ENCODE results near the gene UNKL.

The UNKL gene

DNA sequence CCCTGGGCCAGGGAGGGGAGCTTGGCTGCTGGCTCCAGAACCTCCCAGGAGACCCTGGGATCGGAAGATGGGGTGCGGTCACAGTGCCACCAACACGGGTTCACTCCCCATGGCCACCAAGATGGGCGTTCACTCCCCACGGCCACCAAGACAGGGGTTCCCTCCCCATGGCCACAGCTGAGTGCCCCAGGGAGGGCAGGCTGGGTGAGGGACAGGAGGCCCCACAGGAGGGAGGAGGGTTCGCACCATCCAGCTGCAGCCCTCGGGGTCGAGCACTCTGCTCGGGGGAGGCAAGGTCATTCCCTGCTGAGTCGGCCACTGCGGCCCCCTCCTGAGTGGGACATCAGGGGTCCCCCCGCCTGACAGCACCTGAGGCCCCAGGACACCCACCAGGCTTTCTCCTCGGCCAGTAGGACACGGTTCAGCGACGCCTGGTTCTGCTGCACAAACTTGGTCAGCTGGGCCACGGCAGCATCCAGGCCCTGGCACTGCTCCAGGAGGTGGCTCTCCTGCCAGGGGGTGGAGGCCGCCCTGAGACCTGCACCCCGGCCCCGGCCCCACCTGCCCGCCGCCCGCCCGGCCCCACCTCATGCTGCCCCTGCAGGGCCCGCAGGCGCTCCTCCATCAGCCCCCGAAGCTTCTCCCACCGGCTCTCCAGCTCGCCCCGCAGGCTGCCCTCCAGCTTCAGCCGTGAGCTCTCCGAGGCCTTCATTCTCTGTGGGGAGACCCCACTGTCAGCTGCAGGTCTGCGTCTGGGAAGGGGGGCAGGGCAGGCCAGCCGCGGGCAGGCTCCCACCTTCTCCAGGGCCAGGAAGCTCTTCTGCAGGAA is 23.9 kb upstream of the UNKL start:
- no peak for DNase-seq (ENCODE audit: low read depth)
- no peak overlapping the region for H3K4me3 ChIP-seq (ENCODE audit: low read depth, low read length)
- TF ChIP-seq MYC (IDR thresholded peaks at IDR 0.05; ENCODE audit: low read depth, low read length) = no peak
- TF ChIP-seq, protein P1, sequence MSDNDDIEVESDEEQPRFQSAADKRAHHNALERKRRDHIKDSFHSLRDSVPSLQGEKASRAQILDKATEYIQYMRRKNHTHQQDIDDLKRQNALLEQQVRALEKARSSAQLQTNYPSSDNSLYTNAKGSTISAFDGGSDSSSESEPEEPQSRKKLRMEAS (IDR thresholded peaks at IDR 0.05; ENCODE audit: low read depth, low read length) = no peak
- TF ChIP-seq, protein P2, sequence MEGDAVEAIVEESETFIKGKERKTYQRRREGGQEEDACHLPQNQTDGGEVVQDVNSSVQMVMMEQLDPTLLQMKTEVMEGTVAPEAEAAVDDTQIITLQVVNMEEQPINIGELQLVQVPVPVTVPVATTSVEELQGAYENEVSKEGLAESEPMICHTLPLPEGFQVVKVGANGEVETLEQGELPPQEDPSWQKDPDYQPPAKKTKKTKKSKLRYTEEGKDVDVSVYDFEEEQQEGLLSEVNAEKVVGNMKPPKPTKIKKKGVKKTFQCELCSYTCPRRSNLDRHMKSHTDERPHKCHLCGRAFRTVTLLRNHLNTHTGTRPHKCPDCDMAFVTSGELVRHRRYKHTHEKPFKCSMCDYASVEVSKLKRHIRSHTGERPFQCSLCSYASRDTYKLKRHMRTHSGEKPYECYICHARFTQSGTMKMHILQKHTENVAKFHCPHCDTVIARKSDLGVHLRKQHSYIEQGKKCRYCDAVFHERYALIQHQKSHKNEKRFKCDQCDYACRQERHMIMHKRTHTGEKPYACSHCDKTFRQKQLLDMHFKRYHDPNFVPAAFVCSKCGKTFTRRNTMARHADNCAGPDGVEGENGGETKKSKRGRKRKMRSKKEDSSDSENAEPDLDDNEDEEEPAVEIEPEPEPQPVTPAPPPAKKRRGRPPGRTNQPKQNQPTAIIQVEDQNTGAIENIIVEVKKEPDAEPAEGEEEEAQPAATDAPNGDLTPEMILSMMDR (IDR thresholded peaks at IDR 0.05; ENCODE audit: low read depth, low read length) = no peak
- no peak for TF ChIP-seq POLR2A (IDR thresholded peaks at IDR 0.05; ENCODE audit: extremely low read depth, insufficient read length)

DNA sequence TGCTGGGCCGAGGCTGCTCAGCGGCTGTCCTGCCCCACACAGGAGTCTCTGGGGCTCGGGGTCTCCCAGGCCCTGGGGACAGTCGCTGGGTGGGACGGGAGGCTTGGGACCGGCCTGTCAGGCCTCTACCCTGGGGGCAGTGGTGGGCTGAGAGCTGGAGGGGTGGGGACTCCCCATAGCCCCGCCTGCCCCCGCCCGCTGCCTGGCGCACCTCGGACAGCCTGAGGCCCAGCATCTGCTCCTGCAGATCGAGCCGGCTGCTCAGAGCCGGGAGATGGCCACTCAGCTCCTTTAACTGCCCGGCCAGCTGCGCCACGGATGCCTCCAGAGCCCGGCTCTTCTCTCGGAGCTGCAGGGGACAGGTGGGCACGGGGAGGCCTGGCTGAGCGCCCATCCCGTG is 23.1 kb upstream of the UNKL start:
- DNase-seq (ENCODE audit: low read depth) = no peak
- no peak overlapping the region for H3K4me3 ChIP-seq (ENCODE audit: low read depth, low read length)
- TF ChIP-seq, protein P1 (IDR thresholded peaks at IDR 0.05; ENCODE audit: low read depth, low read length) = no peak
- TF ChIP-seq POLR2A (IDR thresholded peaks at IDR 0.05; ENCODE audit: extremely low read depth, insufficient read length) (no peak), MYC (IDR thresholded peaks at IDR 0.05; ENCODE audit: low read depth, low read length) (no peak)
- TF ChIP-seq, protein P2 (IDR thresholded peaks at IDR 0.05; ENCODE audit: low read depth, low read length) = no peak

DNA sequence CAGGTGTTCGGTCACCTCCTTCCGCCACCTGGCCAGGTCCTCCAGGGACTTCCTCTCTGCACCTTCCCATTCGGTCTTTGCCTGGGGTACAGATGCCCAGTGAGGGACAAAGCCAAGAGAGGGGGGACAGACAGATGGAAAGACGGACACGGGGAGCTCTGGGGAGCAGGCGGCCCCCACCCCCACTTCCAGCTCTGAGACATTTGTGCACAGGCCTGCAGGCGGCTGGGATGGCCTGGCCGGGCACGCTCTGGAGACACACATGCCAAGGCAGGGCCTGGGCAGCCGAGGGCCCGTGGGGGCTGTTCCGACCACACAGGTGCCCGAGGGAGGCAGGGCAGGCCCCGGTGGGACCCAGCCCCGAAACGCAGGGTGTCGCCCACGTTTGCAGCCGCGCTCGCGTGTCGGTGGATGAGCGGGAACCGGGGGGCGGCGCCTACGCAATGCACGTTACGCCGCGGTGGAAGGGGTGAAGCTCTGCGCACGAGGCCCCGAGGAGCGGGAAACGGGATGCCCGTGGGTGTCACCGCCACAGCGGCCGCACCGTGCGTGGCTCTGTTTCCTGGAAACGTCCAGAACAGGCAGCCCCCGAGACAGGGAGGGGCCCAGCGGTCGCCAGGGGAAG is 22.3 kb upstream of the UNKL start:
- DNase-seq (ENCODE audit: low read depth) = no peak
- H3K4me3 ChIP-seq (ENCODE audit: low read depth, low read length) = no peak overlapping the region
- TF ChIP-seq POLR2A (IDR thresholded peaks at IDR 0.05; ENCODE audit: extremely low read depth, insufficient read length) = no peak
- TF ChIP-seq, protein P1 (IDR thresholded peaks at IDR 0.05; ENCODE audit: low read depth, low read length) = no peak
- no peak for TF ChIP-seq MYC (IDR thresholded peaks at IDR 0.05; ENCODE audit: low read depth, low read length)
- TF ChIP-seq, protein P2 (IDR thresholded peaks at IDR 0.05; ENCODE audit: low read depth, low read length) = no peak

DNA sequence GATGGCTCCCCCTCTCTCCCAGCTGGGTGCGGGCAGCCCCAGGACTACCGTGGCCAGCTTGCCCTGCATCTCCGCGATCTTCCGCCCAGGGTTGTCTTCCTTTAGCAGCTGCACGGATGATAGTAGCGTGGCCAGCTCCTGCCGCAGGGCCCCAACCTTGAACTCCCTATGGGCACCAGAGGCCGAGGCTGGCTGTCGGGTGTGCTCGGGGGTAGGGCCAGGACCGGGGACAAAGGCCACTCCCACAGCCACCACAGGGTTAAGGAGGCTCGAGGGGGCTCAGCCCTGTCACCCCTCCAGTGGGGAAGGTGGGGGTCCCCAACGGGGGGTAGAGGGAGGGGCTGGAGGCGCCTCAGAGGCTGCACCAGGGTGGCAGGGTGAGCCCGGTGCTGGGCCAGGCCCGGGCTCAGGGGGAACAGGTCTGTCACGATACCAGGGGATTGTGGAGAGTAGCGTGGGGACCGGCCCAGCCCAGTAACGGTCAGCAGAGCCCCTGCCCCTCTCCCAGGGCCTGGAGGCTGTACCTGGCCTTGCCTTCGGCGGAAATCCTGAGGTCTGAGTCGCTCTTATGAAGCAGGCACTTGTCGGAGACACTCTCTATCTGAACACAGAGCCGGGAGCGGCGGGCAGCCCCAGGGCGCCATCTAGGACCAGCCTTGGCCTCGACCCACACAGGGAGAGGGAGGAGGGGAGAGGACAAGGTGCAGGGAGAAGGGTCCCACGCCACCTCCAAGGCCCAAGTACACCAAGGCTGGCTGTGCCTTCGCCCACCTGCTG is 21.6 kb upstream of the UNKL start:
- H3K4me3 ChIP-seq (ENCODE audit: low read depth, low read length) = no peak overlapping the region
- DNase-seq (ENCODE audit: low read depth) = no peak
- TF ChIP-seq, protein P1 (IDR thresholded peaks at IDR 0.05; ENCODE audit: low read depth, low read length) = no peak
- TF ChIP-seq MYC (IDR thresholded peaks at IDR 0.05; ENCODE audit: low read depth, low read length) = no peak
- TF ChIP-seq, protein P2 (IDR thresholded peaks at IDR 0.05; ENCODE audit: low read depth, low read length) = no peak
- no peak for TF ChIP-seq POLR2A (IDR thresholded peaks at IDR 0.05; ENCODE audit: extremely low read depth, insufficient read length)

DNA sequence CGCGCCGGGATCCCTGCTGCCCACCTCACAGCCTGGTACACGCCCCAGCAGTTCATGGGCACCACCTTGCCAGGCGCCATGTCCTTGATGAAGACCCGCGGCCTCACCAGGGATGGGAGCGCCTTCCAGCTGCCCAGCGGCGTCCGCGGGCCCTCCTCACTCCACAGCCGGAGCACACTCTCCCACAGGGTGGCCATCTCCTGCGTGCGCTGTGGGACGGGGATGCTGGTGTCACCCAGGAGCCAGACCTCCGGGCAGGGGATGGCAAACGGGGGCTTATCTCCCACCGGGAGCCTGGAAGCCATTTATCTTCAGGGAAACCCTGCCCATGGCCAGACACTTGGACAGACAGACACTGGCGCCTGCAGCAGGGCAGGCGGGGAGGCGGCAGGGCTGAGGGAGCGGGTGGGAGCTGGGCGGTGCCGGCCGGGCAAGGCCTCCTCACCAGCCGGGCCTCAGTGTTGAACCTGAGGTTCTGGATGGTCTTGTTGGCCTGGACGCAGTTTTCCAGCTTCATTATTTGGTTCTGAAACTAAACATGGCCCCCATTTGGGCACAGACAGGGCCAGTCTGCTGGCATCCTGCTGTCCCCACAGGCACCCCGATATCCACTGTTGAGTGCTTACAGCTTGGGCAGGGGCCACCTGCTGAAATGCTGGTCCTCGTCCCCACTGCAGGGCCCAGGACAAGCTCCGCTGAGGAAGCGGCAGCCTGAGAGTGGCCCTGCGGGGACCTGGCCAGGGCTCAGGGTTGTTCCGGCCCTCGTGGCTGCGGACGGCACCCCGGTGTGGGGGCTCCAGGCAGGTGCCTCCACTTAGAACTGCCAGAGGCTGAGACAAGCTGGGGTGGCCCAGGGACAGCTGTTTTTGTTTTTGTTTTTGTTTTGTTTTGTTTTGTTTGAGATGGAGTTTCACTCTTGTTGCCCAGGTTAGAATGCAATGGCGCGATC is 20.4 kb upstream of the UNKL start:
- TF ChIP-seq, protein P2 (IDR thresholded peaks at IDR 0.05; ENCODE audit: low read depth, low read length) = no peak
- TF ChIP-seq MYC (IDR thresholded peaks at IDR 0.05; ENCODE audit: low read depth, low read length) (no peak), POLR2A (IDR thresholded peaks at IDR 0.05; ENCODE audit: extremely low read depth, insufficient read length) (no peak)
- TF ChIP-seq, protein P1 (IDR thresholded peaks at IDR 0.05; ENCODE audit: low read depth, low read length) = no peak
- no peak for DNase-seq (ENCODE audit: low read depth)
- H3K4me3 ChIP-seq (ENCODE audit: low read depth, low read length) = no peak overlapping the region

All from NB4 (cell line).